GM21447 (cell line): ENCODE data around the gene PROCR.
"Not testable (repeated sequence)": the region's sequence is repeated elsewhere in the genome, so short reads cannot be mapped to it uniquely, and the experiment has no call there.

Experiments
- ATAC-seq: cut with Tn5 transposase; IDR thresholded peaks from one replicate; pipeline ENCODE4 v1.9.1; 2021; ENCODE audit not compliant: unreplicated experiment

PROCR gene

DNA sequence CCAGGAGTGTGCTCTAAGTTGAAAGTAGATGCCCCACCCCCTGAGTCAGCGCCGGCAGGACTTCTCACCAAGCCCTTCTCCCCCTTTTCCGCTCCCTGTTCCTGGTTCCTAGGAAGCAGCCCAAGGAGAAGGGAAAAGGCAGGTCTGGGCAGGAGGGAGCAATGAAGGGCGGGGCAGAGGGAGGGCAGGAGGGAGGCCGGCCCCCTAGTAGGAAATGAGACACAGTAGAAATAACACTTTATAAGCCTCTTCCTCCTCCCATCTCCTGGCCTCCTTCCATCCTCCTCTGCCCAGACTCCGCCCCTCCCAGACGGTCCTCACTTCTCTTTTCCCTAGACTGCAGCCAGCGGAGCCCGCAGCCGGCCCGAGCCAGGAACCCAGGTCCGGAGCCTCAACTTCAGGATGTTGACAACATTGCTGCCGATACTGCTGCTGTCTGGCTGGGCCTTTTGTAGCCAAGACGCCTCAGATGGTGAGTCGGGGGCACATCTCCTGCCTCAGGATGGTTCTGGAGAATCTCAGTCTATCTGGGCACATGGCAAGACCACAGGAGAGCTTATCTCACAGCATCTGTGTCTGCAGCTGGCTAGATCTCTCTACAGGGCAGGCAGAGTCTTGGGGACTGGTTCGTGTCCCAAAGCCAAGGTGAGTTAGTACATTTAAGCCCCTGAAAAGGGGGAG lies at the start of gene PROCR:
TSS of gene PROCR (plus strand) at position 320 of the 681 bp plus-strand sequence. CDS start at position 403, 83 bp downstream.
- no peak for ATAC-seq

DNA sequence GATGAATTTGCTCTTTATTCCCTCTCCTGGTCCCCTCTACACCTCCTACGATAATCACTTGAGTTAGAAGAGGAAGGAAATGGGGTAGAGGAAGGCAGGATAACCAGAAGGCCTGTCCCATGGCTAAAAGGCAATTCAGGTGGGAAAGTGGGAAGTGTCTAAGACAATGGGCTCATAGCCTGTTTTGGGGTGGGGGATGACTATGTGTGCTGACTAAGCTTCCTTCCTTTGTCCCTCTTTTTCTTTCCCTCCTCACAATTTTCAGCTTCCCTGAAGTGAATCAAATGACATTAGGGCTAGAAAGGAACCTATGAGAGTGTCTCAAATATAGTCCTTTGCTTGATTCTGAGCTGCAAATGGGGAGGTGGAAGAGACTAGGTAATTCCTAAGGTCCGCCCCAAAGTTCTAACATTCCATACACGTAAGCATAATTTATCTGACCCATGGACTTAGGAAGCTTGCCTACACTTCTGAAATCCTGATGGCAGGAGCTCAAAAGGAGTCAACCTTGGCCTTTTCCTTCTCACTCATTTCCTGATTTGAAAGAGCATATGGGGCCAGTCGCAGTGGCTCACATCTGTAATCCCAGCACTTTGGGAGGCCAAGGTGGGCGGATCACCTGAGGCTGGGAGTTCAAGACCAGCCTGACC lies 49.0 kb upstream of the PROCR start:
- ATAC-seq: no peak

DNA sequence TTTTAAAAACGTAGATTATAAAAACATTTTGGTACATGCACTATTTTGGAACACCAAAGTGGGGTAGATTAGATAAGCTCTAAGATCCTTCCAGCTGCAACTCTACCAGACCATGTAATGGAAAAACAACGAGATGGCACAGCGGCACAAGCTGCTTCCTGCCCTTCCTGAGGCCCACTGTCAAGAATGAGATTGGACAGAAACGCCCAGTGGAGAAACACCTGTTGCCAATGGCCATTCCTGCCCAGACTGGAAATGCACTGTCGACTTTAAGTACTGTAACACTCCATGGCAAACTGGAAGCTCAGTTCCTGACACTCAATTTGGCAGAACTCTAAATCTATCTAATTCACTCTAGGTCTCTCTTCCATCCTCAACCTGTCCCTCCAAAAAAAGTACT lies 46.1 kb upstream of the PROCR start:
- ATAC-seq: no peak

DNA sequence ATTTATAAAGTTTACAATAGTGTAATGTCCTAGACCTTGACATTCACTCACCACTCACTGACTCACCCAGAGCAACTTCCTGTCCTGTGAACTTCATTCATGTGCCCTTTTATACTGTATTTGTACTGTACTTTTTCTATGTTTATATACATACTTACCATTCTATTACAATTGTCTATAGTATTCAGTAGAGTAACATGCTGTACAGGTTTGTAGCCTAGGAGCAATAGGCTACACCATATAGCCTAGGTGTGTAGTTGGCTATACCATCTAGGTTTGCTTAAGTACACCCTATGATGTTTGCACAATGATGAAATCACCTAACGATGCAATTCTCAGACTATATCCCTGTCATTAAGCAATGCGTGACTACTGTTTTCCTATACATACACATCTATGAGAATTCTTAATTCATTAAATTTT lies 42.2 kb upstream of the PROCR start:
- no peak for ATAC-seq

DNA sequence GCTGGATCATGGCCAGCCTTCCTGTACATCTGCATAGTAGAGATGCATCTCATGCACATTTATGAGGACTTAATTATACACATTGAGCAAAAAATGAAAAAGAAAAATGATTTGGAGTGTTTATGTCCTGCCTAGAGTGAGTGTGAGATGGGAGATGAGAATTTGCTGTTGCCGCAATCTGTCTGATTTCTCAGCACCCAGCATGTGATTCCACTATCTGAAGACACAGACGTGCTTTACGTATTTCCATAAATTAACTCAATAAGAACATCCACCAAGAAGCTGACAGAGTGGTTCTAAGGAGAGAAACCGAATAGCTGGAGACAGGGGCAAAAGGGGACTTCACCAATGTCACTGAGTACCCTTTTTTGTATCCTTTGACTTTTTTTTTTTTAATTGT lies 39.9 kb upstream of the PROCR start:
- ATAC-seq: no peak

DNA sequence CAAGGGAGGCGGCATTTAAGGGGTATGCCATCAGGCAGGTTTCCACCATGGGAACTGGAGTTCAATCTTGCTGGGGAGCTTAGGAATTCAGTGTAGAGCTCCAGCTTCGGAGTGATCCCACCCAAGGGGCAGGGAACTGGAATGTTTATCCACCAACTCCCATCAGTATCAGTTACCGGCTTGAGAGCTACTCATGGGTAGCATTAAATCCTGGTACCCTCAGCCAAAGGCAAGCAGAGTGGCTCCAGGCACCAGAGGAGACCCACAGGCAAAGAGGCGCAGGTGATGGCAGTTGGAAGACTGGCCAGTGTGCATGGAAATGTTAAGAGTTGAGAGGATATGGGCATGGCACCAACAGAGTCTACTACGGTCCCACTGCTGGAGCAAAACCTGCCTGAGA lies 38.8 kb upstream of the PROCR start:
- no peak for ATAC-seq

DNA sequence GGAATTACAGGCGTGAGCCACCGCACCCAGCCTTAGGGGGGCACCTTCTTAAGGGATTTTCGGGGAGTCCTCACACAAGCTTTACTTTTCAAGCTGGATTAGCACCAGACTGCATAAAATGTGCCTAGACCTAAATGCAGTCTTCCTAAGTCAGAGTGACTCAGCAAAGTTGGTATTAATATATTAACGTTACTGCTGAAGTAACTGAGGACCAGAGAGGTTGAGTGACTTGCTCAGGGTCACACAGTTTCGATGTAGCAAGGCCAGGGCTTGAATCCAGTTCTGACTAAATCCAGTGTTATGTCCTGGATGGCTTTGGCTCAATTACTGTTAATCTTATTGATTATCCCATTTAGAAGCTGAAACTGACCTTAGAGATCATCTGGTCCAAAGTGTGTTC lies 38.1 kb upstream of the PROCR start:
- ATAC-seq: no peak

DNA sequence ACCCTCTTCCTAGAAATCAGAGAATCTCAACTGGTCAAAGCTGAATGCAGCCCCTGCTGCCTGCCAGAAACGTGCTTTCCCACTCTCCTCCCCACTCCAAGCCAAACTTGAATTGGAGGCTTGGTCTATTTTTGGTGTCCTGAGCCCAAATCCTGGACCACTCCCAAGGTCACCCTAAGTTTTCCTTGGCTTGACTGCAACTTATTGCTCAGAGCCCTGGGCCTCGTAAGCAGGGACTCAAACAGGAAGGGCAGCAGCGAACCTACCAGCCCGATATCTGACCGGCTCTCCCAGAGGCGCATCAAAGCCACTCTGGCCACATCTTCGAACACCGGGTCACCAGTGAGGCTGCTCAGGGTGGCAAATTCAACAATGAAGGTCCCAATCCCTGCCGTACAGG lies 37.4 kb upstream of the PROCR start:
- ATAC-seq: no peak

DNA sequence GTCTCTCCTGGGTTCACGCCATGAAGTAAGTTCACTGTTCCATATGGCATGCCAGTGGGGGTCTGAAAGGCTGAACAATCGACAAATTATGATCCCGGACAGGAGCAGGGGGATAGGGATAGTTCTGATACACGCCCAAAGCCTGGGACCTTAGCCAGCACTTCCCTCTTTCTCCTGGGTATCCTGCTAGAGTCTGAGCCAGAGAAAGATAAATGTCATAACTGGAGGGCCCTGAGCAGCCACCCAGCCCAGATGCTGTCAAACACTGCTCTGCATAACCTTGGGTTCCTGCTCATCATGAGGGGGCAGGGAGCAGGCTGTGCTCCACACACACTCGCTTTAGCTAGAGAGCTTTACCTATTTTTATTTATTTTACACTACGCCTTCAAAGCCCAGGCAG lies 37.0 kb upstream of the PROCR start:
- no peak for ATAC-seq

DNA sequence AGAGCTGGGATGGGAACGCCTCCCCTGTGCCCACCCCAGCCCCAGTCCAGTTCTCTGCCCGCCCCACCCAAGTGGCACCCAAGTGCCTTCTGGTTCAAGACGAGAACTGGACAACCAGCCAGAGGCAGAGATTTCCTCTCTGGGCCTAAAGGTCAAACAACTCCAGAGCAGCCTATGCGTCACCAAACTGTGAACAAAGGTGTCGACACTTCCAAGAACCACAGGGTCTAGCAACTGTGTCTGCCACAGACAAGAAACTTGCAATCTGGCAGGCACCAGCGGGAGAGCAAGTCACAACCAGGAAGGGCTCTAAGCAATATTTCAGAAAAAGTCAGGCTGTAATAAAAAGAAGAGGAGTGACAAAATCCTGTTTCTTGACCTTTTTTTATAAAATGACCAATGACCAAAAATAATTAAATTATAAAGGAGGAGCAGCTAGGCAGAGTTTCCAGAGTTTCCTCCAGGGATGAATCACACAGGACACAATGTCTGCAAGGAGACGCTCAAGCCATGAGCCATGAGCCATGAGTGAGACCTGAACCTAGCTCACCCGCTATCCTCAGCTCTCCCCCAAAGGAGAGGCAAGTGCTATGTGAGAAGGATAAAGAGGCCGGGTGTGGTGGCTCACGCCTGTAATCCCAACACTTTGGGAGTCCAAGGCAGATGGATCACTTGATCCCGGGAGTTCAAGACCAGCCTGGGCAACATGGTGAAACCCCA lies 35.8 kb upstream of the PROCR start:
- ATAC-seq: no peak

DNA sequence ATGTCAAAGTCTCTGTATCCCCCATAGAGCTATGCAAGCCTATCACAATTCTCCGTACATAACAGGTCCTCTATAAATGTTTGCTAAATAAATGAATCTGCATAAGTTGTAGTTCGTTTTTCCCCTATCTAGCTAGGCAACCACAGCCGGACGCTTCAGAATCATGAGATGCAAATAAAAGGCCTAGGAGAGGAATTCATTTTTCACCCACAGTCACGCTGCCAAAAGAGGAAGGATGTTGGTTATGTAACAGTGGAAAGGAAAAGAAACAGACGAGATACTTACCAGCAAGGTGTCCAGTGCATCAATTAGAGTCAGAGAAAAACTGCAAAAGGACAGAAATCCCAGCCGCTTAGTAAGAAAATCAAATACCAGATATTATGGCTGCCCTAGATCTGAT lies 27.2 kb upstream of the PROCR start:
- no peak for ATAC-seq

DNA sequence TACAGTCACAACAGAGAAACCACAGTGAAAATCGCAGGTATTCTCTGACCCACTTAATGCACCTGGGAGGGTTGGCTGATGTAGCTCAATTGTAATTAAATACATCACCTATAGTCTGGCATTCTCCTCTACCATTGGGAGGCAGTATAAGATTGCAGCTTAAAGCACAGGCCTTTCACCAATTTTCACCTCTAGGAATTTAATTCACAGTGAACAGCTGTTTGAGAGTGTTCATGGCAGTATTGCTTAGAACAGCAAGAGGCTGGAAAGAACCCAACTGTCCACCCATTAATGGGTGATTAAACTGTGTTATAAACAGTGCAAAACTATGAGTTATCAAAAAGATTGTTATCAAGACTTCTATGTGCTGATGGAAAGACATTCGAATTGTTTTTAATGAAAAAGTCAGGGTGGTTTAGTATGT lies 26.7 kb upstream of the PROCR start:
- ATAC-seq: no peak

DNA sequence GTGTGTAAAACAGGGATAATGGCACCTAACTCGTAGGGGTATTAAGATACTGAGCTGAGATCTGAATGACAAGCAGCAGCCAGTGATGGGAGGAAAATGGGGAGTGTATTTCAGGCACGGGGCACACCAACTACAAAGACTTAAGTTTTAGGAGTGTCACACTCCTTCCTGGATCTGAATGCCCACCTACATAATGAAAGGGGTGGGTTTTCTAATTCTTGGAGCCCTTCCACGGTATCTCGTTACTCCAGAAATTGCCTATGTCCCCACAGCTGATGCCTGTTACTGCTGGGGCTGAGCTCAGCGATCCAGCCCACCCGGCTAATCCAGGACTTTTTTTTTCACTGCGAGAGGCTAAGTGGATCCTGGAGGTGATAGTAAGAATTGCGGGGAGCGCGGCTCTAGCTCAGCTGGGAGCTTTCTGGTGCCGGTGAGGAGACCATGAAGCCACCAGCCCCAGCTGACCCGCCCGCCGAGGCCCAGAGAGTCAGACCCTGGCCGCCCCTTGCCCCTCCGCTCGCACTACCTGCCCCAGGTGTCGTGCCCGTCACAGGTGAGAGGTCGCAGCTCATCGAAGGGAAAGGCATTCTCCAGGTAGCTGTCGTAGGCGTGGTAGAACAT lies 25.5 kb upstream of the PROCR start:
- peak; percentile 11 for ATAC-seq

DNA sequence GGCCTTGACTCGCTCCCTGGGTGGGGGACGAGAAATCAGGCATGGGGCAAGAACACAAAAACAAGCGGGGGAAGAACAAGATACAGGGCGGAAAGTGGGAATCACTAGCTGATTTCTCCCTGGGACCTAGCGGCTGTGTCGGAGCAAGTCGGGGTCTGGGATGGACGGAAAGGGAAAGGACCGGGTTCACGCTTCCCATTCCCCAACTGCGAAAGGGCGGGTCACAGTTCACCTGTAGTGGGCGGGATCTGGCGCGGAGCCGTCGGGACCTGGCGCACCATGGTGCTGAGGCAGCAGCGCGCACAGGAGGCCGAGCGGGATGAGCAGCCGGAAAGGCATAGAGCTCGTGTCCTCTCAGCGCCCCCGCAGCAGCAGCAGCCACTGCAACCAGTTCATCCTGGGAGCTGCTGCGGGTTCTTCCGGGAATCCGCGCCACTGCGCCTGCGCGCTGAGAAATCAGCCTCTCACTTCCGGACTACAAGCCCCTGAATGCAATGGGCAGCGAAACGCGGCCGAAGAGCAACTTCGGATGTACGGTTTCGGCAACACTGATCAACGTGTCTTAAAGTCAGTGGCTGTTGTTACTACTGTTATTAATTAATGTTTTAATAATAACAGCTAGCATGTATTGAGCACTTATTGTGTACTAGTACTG lies 24.8 kb upstream of the PROCR start, which contains the start of gene EDEM2:
TSS of gene EDEM2 (minus strand) at position 417 of the 655 bp plus-strand sequence. CDS start at position 339, 78 bp downstream.
- peak; percentile 62 for ATAC-seq

DNA sequence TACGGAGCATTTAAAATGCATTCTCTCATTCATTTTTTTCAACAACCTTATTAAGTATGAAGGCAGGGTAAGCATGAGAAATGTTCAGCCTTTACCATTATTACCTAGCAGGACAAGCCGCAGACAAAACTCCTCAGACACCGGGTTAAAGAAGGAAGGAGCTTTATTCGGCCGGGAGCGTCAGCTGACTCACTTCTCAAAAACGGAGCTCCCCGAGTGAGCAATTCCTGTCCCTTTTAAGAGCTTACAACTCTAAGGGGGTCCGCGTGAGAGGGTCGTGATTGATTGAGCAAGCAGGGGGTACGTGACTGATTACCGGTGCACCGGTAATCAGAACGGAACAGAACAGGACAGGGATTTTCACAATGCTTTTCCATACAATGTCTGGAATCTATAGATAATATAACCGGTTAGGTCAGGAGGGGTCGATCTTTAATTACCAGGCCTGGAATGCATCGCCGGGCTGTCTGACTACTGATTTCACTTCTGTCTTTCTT lies 24.2 kb upstream of the PROCR start:
- ATAC-seq: peak; percentile 20

DNA sequence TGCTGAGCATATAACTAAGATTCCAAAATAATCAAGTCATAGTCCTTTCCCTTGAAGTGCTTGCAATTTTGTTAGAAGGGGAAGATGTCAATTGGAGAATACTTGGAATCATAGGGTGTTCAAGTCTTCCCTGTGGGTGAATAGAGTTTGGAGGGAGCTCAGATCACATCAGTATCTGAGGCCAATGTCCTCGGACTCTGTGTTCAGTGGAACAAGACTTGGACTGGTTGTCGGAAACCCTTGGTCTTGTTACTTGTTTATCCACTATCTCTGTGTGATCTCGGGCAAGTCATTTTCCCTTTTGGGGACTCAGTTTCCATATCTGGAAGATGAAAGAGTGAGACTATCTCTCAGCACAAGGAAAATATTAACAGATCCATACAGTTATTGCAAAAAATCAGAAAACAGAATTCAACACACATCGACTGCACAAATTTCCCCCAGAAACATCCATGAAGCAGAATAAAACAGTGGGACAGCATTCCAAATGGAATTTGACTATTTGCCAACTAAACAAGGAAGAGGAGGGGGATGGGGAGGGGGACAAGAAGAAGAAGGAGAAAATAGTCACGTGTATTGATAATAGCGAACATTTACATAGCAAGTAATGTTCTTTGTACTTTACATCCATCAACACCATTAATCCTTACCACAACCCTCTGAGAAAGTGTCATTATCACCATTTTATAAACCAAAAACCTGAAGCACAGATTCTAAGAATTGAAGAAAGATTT lies 20.9 kb upstream of the PROCR start:
- no peak for ATAC-seq

DNA sequence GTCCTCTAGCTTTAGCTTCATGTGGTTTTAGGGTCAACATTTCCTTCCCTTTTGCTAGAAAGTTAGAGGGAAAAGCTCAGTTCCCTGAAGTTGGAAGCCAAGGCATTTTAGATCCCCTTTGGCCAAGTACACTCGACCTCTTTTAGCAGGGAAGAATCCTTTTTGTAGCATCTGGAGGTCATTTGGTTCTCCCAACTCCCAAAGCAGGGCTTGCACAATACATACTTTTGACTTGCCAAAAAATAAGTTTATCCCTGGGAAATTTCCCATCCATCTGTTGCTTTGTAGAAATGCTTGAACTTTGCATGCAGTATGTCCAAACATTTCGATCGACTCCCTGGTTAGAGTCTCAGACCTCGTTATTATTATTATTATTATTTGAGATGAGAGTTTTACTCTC lies 20.1 kb upstream of the PROCR start:
- no peak for ATAC-seq

DNA sequence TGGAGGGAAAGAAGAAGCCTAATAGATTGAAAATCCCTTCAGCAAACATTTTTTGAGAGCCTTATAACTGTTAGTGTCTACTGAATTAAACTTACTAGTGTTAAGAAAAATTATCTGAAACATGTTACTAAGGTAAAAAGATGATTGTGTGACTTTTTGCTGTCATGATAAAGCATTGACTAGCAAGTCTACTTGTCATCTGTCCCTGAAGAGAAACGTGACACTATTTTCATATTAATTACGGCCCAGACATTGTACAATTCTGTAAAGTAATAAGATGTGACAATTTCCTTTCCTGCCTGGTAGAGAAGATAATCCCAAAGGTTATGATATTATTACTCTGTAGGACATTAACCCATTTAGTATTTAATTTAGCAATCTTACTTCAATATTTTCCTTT lies 15.9 kb upstream of the PROCR start:
- no peak for ATAC-seq

DNA sequence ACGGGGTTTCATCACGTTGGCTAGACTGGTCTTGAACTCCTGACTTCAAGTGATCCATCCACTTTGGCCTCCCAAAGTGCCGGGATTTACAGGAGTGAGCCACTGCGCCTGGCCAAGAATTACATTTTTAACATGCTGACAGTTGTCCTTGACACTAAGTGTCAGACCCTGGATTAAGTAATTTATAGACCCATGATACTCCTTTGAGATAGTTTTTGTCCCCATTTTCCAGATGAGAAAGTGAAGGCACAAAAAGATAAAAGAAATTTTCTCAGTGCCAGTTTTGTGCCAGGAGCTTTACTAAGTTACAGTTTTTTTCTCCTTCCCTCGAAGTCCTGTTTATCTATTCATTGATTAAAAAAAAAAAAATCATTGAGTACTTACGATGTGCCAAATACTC lies 14.9 kb upstream of the PROCR start:
- no peak for ATAC-seq

DNA sequence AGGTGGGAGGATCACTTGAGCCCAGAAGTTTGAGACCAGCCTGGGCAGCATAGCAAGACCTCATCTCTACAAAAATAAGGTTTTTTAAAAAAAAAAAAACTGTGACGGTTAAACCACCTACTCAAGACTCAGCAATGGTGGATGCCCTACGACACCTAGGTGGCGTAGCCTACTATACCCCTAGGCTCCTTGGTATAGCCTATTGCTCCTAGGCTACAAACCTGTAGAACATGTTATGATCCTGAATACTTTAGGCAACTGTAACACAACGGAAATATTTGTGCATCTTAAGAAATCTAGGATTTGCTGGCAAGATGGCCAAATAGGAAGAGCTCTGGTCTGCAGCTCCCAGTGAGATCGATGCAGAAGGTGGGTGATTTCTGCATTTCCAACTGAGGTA lies 11.5 kb upstream of the PROCR start:
- not testable (repeated sequence) for ATAC-seq
